ENCODE results near the gene TOR4A. TPM values are rescaled to one million over a fixed set of nuclear protein-coding genes. Genes with fewer than 3 reads are reported as not detected.

TOR4A gene
- total RNA-seq, 1 donor from 2014 or later: 3.5 TPM

- peaks cover 2% of the 10 kb centered on the region for H3K27me3 Mint-ChIP-seq (ENCODE audit: low read depth)
- no peak overlapping the region for H3K27ac Mint-ChIP-seq (ENCODE audit: unreplicated experiment)
- no peak overlapping the region for H3K4me3 Mint-ChIP-seq (ENCODE audit: unreplicated experiment)
- H3K4me1 Mint-ChIP-seq (ENCODE audit: low read depth): peaks cover 6% of the 10 kb centered on the region
- H3K9me3 Mint-ChIP-seq (ENCODE audit: low read depth): no peaks in the 10 kb centered on the region
- no peaks in the 10 kb centered on the region for H3K36me3 Mint-ChIP-seq (ENCODE audit: low read depth)
- no peak for DNase-seq (ENCODE audit: low spot score)
- TF ChIP-seq CTCF (IDR thresholded peaks at IDR 0.05): no peak
These were observed 47.4 kb upstream of the TOR4A start for GRCh38 chr9:137229903-137230704.

GRCh38 chr9:137230705-137231371 is 46.7 kb upstream of the TOR4A start, which contains the start of gene SLC34A3:
TSS of gene SLC34A3 (plus strand) at chr9:137230901. CDS start at chr9:137231703, 802 bp downstream.
- H3K9me3 Mint-ChIP-seq (ENCODE audit: low read depth): no peaks in the 10 kb centered on the region
- TF ChIP-seq CTCF (IDR thresholded peaks at IDR 0.05): no peak

GRCh38 chr9:137231372-137232039 is 46.0 kb upstream of the TOR4A start:
- Mint-ChIP-seq H3K36me3 (ENCODE audit: low read depth) (no peaks in the 10 kb centered on the region), H3K27ac (ENCODE audit: unreplicated experiment) (no peak overlapping the region), H3K4me3 (ENCODE audit: unreplicated experiment) (no peak overlapping the region), H3K27me3 (ENCODE audit: low read depth) (peaks cover 2% of the 10 kb centered on the region), H3K9me3 (ENCODE audit: low read depth) (no peaks in the 10 kb centered on the region), H3K4me1 (ENCODE audit: low read depth) (peaks cover 6% of the 10 kb centered on the region)
- DNase-seq (ENCODE audit: low spot score): no peak
- TF ChIP-seq CTCF (IDR thresholded peaks at IDR 0.05): no peak

More at GRCh38 chr9:137230705-137231371, 46.7 kb upstream of the TOR4A start, which contains the start of gene SLC34A3:
- peaks cover 2% of the 10 kb centered on the region for H3K27me3 Mint-ChIP-seq (ENCODE audit: low read depth)
- no peaks in the 10 kb centered on the region for H3K36me3 Mint-ChIP-seq (ENCODE audit: low read depth)
- peaks cover 6% of the 10 kb centered on the region for H3K4me1 Mint-ChIP-seq (ENCODE audit: low read depth)
- H3K27ac Mint-ChIP-seq (ENCODE audit: unreplicated experiment): no peak within 1 kb of the TSS
- DNase-seq (ENCODE audit: low spot score): no peak
- H3K4me3 Mint-ChIP-seq (ENCODE audit: unreplicated experiment): no peak within 1 kb of the TSS

- Mint-ChIP-seq H3K27me3 (ENCODE audit: low read depth) (peaks cover 2% of the 10 kb centered on the region), H3K27ac (ENCODE audit: unreplicated experiment) (no peak overlapping the region), H3K4me3 (ENCODE audit: unreplicated experiment) (no peak overlapping the region), H3K4me1 (ENCODE audit: low read depth) (peaks cover 6% of the 10 kb centered on the region), H3K36me3 (ENCODE audit: low read depth) (no peaks in the 10 kb centered on the region), H3K9me3 (ENCODE audit: low read depth) (no peaks in the 10 kb centered on the region)
- TF ChIP-seq CTCF (IDR thresholded peaks at IDR 0.05): no peak
- no peak for DNase-seq (ENCODE audit: low spot score)
These were observed 45.4 kb upstream of the TOR4A start for GRCh38 chr9:137232101-137232500.

GRCh38 chr9:137232510-137232909 is 45.0 kb upstream of the TOR4A start:
- H3K27me3 Mint-ChIP-seq (ENCODE audit: low read depth): peaks cover 2% of the 10 kb centered on the region
- H3K4me3 Mint-ChIP-seq (ENCODE audit: unreplicated experiment): no peak overlapping the region
- TF ChIP-seq CTCF (IDR thresholded peaks at IDR 0.05): no peak
- H3K9me3 Mint-ChIP-seq (ENCODE audit: low read depth): no peaks in the 10 kb centered on the region
- no peak for DNase-seq (ENCODE audit: low spot score)
- no peak overlapping the region for H3K27ac Mint-ChIP-seq (ENCODE audit: unreplicated experiment)
- H3K4me1 Mint-ChIP-seq (ENCODE audit: low read depth): peaks cover 2% of the 10 kb centered on the region
- no peaks in the 10 kb centered on the region for H3K36me3 Mint-ChIP-seq (ENCODE audit: low read depth)
